GM18517 (cell line): Measurements from ENCODE around the gene NANP.
"Not testable (repeated sequence)": the region's sequence is repeated elsewhere in the genome, so short reads cannot be mapped to it uniquely, and the experiment has no call there.

ENCODE experiments used
- ATAC-seq: cut with Tn5 transposase; IDR thresholded peaks from one replicate; pipeline ENCODE4 v1.9.1; 2021; ENCODE audit warnings: mild to moderate bottlenecking, moderate library complexity; ENCODE audit not compliant: unreplicated experiment

Gene NANP

GRCh38 chr20:25606094-25606695 is 17.6 kb downstream of the NANP start:
- ATAC-seq = no peak

- ATAC-seq = no peak
Observed at GRCh38 chr20:25605148-25605547, 18.7 kb downstream of the NANP start.

- no peak for ATAC-seq
Observed at GRCh38 chr20:25604611-25605010, 19.2 kb downstream of the NANP start.

- not testable (repeated sequence) for ATAC-seq
Observed at GRCh38 chr20:25602914-25603309, 20.9 kb downstream of the NANP start.

GRCh38 chr20:25602191-25602913 is 21.5 kb downstream of the NANP start:
- ATAC-seq = not testable (repeated sequence)

- ATAC-seq = no peak
Observed at GRCh38 chr20:25601659-25602058, 22.2 kb downstream of the NANP start.

GRCh38 chr20:25600632-25601031 is 23.2 kb downstream of the NANP start:
- no peak for ATAC-seq

GRCh38 chr20:25592135-25592852 is 31.5 kb downstream of the NANP start:
- no peak for ATAC-seq

- ATAC-seq = not testable (repeated sequence)
Observed at GRCh38 chr20:25590778-25591177, 33.0 kb downstream of the NANP start.

- no peak for ATAC-seq
Observed at GRCh38 chr20:25588491-25588890, 35.3 kb downstream of the NANP start.

GRCh38 chr20:25587536-25587935 is 36.3 kb downstream of the NANP start:
- ATAC-seq = no peak

- ATAC-seq = no peak
Observed at GRCh38 chr20:25586877-25587276, 36.9 kb downstream of the NANP start.

- peak; percentile 69 for ATAC-seq
Observed at GRCh38 chr20:25584905-25585704, 38.7 kb downstream of the NANP start, which contains the start of gene NINL. TSS of gene NINL (minus strand) at chr20:25585531. CDS start at chr20:25526587, 58,944 bp downstream.

GRCh38 chr20:25583607-25584006 is 40.2 kb downstream of the NANP start:
- ATAC-seq = not testable (repeated sequence)

GRCh38 chr20:25580711-25581110 is 43.1 kb downstream of the NANP start:
- ATAC-seq = no peak

- no peak for ATAC-seq
Observed at GRCh38 chr20:25579081-25579770, 44.6 kb downstream of the NANP start.

GRCh38 chr20:25576783-25577530 is 46.9 kb downstream of the NANP start:
- ATAC-seq = no peak

- no peak for ATAC-seq
Observed at GRCh38 chr20:25574411-25574810, 49.4 kb downstream of the NANP start.
